ENCODE results near the gene S100A7A.

Gene S100A7A

DNA sequence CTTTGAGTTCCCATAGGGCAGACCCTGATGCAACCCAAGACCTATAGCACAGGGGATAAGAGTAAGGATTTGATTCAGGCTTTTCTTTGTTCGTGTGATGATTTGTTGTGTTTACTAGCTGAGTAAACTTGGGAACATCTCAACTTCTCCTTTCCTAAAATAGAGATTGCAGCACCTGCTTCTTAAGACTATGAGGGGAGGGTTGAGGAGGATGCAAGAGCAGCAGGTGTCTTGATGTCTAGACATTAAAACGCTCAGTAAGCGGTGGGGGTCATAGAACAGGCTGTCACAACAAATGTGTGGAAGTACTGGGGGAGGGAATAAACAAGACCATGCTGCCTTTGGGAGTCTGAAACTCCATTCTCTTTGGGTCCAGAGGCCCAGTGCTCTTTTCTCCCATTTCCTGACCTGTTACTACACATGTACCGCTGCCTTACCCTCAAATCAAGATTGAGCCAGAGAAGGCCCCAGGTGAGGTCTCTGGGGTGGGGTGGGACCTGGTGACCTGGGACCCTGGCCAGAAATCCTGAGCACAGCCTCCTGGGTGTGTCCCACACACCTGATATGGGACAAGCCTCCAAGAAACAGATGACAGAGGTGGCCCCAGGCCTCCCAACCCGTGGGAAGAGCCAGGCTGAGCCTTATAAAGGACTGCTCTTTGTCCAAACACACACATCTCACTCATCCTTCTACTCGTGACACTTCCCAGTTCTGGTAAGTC, at the start of gene S100A7A:
TSS of gene S100A7A (plus strand) at position 671 of the 721 bp plus-strand sequence. CDS start 1,563 bp downstream, outside the sequence.
- DNase-seq (ENCODE audit: low read depth in 2 of 2, low spot score in 1 of 2), result no peak

DNA sequence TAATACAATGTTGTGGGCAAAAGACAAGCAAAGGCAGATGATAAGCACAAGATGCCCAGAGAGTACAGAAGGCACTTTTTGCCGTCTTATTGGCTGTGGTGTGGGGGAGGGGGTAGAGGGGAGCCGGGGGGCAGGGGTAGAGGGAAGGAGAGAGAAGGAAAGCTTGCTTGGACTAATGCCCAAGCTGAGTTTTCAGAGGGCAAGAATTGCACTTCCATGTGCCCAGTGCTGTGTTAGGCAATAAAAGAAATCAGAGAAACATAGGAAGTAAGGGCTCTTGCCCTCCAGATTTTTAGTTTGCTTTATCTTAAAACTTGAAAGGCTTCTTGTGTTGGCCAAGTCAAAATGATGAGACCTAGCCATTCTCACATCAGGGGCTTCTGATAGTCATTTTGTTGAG, 49.2 kb upstream of the S100A7A start:
- DNase-seq (ENCODE audit: low read depth in 2 of 2, low spot score in 1 of 2), result no peak

- no peak for DNase-seq (ENCODE audit: low read depth in 2 of 2, low spot score in 1 of 2)
Observed at GRCh38 chr1:153368495-153368894, 47.8 kb upstream of the S100A7A start.

DNA sequence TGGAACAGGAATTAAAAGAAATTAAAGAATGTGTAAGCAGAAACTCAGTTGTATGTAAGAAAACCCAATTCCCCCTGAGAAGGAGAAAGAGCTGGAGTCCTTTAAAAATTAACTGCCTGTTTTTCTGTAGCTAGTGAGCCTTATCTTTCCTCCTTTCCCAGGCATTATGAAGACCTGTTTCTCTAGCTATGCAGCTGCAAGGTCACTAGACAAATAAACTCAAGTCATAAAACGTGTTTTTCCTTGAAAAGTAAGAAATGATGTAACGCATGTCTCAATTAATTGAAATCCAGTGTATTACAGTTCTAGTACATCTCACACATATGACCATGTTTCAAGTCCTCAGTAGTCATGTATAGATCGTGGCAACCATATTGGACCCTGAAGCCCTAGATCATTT, 46.2 kb upstream of the S100A7A start:
- DNase-seq (ENCODE audit: low read depth in 2 of 2, low spot score in 1 of 2), result no peak

GRCh38 chr1:153371231-153371630, 45.1 kb upstream of the S100A7A start:
- no peak for DNase-seq (ENCODE audit: low read depth in 2 of 2, low spot score in 1 of 2)

GRCh38 chr1:153372571-153372970, 43.7 kb upstream of the S100A7A start:
- no peak for DNase-seq (ENCODE audit: low read depth in 2 of 2, low spot score in 1 of 2)

- DNase-seq (ENCODE audit: low read depth in 2 of 2, low spot score in 1 of 2), result no peak
Observed at GRCh38 chr1:153374071-153374470, 42.2 kb upstream of the S100A7A start.

GRCh38 chr1:153375511-153375910, 40.8 kb upstream of the S100A7A start, which contains the start of gene S100A12:
Gene S100A12 (minus strand): TSS chr1:153375621. CDS start chr1:153374592, 1,029 bp downstream.
- no peak for DNase-seq (ENCODE audit: low read depth in 2 of 2, low spot score in 1 of 2)

GRCh38 chr1:153379591-153379990, 36.7 kb upstream of the S100A7A start:
- DNase-seq (ENCODE audit: low read depth in 2 of 2, low spot score in 1 of 2), result no peak

GRCh38 chr1:153380711-153381110, 35.6 kb upstream of the S100A7A start:
- no peak for DNase-seq (ENCODE audit: low read depth in 2 of 2, low spot score in 1 of 2)

- no peak for DNase-seq (ENCODE audit: low read depth in 2 of 2, low spot score in 1 of 2)
Observed at GRCh38 chr1:153384958-153385580, 31.3 kb upstream of the S100A7A start.

- no peak for DNase-seq (ENCODE audit: low read depth in 2 of 2, low spot score in 1 of 2)
Observed at GRCh38 chr1:153386500-153386901, 29.8 kb upstream of the S100A7A start.

DNA sequence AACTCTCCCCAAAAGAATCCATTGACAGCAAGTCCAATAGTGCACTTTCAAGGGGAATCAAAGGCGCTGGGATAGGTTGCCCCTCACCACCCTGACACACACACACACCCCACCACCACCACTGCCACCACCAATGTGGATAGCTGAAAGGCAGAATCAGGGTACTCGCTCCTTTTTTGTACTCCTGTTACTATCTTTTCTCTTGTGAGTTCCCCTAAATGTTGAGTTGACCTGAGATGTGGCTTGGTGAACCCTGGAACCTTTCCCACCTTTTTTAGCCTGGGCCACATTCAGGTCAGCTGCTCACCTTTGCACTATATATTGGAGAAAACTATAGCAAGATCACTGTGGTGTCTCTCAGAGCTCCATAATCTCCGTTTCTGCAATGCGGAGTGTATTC, 29.3 kb upstream of the S100A7A start:
- no peak for DNase-seq (ENCODE audit: low read depth in 2 of 2, low spot score in 1 of 2)

GRCh38 chr1:153387785-153388184, 28.5 kb upstream of the S100A7A start:
- no peak for DNase-seq (ENCODE audit: low read depth in 2 of 2, low spot score in 1 of 2)

DNA sequence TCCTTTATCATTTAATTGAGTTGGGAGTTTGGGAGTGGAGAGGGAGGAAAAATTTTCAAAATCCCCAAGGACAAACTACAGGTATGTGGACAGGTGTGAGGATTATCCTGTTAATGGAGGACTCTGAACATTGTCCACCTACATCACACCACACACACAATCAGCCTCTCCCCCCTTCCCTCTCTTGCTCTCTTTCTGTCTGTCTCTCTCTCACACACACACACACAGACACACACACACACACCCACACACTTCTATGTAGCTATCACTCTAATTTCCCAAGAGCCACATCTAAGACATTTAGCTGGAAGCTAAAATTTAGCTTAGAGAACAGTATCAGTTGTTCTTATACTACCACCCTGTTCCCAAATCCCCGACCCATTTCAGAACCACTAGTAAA, 26.9 kb upstream of the S100A7A start:
- DNase-seq (ENCODE audit: low read depth in 2 of 2, low spot score in 1 of 2), result no peak

DNA sequence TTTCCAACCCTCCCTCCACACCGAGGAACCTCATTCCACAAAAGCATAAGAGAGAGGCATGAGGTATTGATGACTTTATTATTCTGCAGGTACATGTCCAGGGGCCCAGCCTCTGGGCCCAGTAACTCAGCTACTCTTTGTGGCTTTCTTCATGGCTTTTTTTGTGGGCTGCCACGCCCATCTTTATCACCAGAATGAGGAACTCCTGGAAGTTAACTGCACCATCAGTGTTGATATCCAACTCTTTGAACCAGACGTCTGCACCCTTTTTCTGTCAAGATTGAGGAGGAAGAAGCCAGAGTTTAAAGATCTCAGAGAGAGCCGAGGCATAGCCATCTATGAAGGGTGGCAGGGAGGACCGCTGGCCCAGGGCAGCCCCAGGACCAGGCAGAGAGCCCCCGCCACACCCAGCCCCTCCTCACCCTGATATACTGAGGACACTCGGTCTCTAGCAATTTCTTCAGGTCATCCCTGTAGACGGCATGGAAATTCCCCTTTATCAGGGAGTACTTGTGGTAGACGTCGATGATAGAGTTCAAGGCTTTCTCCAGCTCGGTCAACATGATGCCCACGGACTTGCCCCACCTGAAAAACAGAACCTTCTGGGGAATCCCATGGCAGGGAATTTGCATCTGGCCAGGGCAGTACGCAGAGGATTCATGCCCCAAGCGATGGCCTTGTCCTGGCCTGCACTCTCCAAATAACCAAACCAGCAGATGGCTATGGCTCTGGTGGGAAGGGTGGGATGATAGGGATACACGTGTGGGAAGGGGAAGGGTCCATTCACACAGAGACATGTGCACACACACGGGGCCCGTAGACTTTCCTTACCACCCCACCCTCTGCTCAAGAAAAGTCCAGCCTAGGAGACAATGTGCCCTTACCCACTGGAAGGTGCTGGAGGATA, 26.1 kb upstream of the S100A7A start:
- no peak for DNase-seq (ENCODE audit: low read depth in 2 of 2, low spot score in 1 of 2)

GRCh38 chr1:153390938-153391710, 25.2 kb upstream of the S100A7A start, which contains the start of gene S100A8:
Gene S100A8 (minus strand): TSS chr1:153391073. CDS start chr1:153390535, 538 bp downstream.
- DNase-seq (ENCODE audit: low read depth in 2 of 2, low spot score in 1 of 2), result no peak

DNA sequence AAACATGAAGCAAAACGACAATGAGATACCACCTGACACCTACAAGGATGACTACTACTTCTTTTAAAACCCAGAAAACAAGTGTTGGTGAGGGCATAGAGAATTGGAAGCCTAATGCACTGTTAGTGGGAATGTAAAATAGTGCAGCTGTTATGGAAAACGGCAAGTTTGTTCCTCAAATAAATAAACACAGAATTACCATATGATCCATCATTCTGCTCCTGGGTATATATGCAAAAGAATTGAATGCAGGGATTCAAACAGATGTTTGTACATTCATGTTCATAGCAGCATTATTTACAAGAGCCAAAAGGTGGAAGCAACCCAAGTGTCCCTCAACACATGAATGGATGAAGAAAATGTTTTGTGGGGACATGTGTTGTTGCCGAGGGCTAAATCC, 24.1 kb upstream of the S100A7A start:
- DNase-seq (ENCODE audit: low read depth in 2 of 2, low spot score in 1 of 2), result no peak

DNA sequence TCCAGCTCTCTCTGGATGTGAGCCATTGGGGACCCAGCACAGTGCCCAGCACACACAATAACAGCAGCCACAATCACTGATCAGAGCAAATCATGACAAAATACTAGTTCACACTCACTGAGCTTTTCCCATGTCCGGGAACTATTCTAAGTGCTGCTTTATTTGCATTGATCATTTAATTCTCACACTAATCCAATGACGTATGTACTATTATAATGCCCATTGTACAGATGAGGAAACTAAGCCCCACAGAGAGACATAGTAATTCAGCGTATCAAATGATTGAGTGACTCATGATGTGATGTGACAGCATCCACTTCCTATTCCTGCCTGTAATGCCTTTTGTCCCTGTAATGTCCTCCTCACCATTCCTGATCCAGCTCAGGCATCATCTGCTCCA, 23.5 kb upstream of the S100A7A start:
- DNase-seq (ENCODE audit: low read depth in 2 of 2, low spot score in 1 of 2), result no peak

- DNase-seq (ENCODE audit: low read depth in 2 of 2, low spot score in 1 of 2), result no peak
Observed at GRCh38 chr1:153393926-153394325, 22.4 kb upstream of the S100A7A start.

- DNase-seq (ENCODE audit: low read depth in 2 of 2, low spot score in 1 of 2), result no peak
Observed at GRCh38 chr1:153394391-153394790, 21.9 kb upstream of the S100A7A start.

All from stimulated activated CD8-positive, alpha-beta memory T cell treated with anti-CD3 and anti-CD28 coated beads, Interleukin-4, amount 100 ng/mL, for 4 hours (primary cell).